GM19455 (cell line): ENCODE data around the gene PKD1.
A peak's percentile ranks its signal among the peaks of the same experiment; 100 is the strongest.

Experiments
- ATAC-seq: cut with Tn5 transposase; IDR thresholded peaks from one replicate; pipeline ENCODE4 v1.9.1; 2021; ENCODE audit not compliant: unreplicated experiment

The PKD1 gene

GRCh38 chr16:2170587-2171435 lies 35.1 kb upstream of the PKD1 start:
- ATAC-seq: no peak

- ATAC-seq: no peak
Measured at GRCh38 chr16:2170080-2170479, 34.4 kb upstream of the PKD1 start.

- no peak for ATAC-seq
Measured at GRCh38 chr16:2167068-2167638, 31.5 kb upstream of the PKD1 start.

GRCh38 chr16:2166263-2167067 lies 30.8 kb upstream of the PKD1 start:
- no peak for ATAC-seq

GRCh38 chr16:2165861-2166260 lies 30.2 kb upstream of the PKD1 start:
- ATAC-seq: no peak

- ATAC-seq: no peak
Measured at GRCh38 chr16:2163211-2163881, 27.6 kb upstream of the PKD1 start.

GRCh38 chr16:2162676-2163118 lies 27.0 kb upstream of the PKD1 start:
- ATAC-seq: no peak

GRCh38 chr16:2161911-2162310 lies 26.2 kb upstream of the PKD1 start:
- ATAC-seq: no peak

- no peak for ATAC-seq
Measured at GRCh38 chr16:2160915-2161551, 25.3 kb upstream of the PKD1 start.

- ATAC-seq: no peak
Measured at GRCh38 chr16:2159175-2159838, 23.6 kb upstream of the PKD1 start.

GRCh38 chr16:2158262-2158638 lies 22.6 kb upstream of the PKD1 start:
- no peak for ATAC-seq

GRCh38 chr16:2157480-2158261 lies 22.0 kb upstream of the PKD1 start:
- no peak for ATAC-seq

- no peak for ATAC-seq
Measured at GRCh38 chr16:2156849-2157224, 21.1 kb upstream of the PKD1 start.

- no peak for ATAC-seq
Measured at GRCh38 chr16:2155977-2156848, 20.5 kb upstream of the PKD1 start.

GRCh38 chr16:2155091-2155950 lies 19.6 kb upstream of the PKD1 start, which contains the start of gene TRAF7:
Gene TRAF7, plus strand, starts transcription at chr16:2155782. Its CDS starts 8,139 bp downstream, at chr16:2163921.
- peak; percentile 78 for ATAC-seq

- ATAC-seq: no peak
Measured at GRCh38 chr16:2154533-2155090, 18.9 kb upstream of the PKD1 start.
